ENCODE results near the gene RABGAP1L.

GRCh38 chr1:174637487-174637886, 478.2 kb downstream of the RABGAP1L start:
- TF ChIP-seq CTCF (IDR thresholded peaks at IDR 0.05; ENCODE audit: extremely low read depth in 1 of 2, insufficient read depth in 1 of 2, low read depth in 1 of 2, low read length in 2 of 2) (no peak), MAX (IDR thresholded peaks at IDR 0.05; ENCODE audit: insufficient read depth, insufficient read length) (no peak), POLR2AphosphoS5 (IDR thresholded peaks at IDR 0.05; ENCODE audit: insufficient read depth, low read depth, low read length) (no peak), POLR2A (IDR thresholded peaks at IDR 0.05; ENCODE audit: low read depth, low read length) (no peak), EZH2 (IDR thresholded peaks at IDR 0.05; ENCODE audit: borderline replicate concordance, low read depth, low read length, severe bottlenecking) (no peak), FOS (IDR thresholded peaks at IDR 0.05; ENCODE audit: borderline replicate concordance, insufficient read depth, low read length) (no peak), GATA2 (IDR thresholded peaks at IDR 0.05; ENCODE audit: insufficient read depth, insufficient read length, low read depth, low read length) (no peak), JUN (IDR thresholded peaks at IDR 0.05; ENCODE audit: borderline replicate concordance, insufficient read depth, insufficient read length, low read depth) (no peak), MYC (IDR thresholded peaks at IDR 0.05; ENCODE audit: low read depth, low read length) (no peak)

Measured in endothelial cell of umbilical vein (primary cell).